Activated naive CD8-positive, alpha-beta T cell (primary cell): ENCODE data around the gene USP9Y.

ENCODE experiments used
- H3K27ac Mint-ChIP-seq: one replicate; pipeline ENCODE4 v1.8.0; 2021; ENCODE audit warnings: mixed read lengths
- H3K27me3 Mint-ChIP-seq: one replicate; pipeline ENCODE4 v1.8.0; 2021; ENCODE audit warnings: mixed read lengths
- H3K36me3 Mint-ChIP-seq: one replicate; pipeline ENCODE4 v1.8.0; 2021; ENCODE audit warnings: mixed read lengths
- H3K4me1 Mint-ChIP-seq: one replicate; pipeline ENCODE4 v1.8.0; 2021; ENCODE audit warnings: low read depth, mixed read lengths
- H3K4me3 Mint-ChIP-seq: one replicate; pipeline ENCODE4 v1.8.0; 2021; ENCODE audit warnings: mild to moderate bottlenecking, mixed read lengths
- H3K9me3 Mint-ChIP-seq: one replicate; pipeline ENCODE4 v1.8.0; 2021; ENCODE audit warnings: low read depth, mixed read lengths

The USP9Y gene

DNA sequence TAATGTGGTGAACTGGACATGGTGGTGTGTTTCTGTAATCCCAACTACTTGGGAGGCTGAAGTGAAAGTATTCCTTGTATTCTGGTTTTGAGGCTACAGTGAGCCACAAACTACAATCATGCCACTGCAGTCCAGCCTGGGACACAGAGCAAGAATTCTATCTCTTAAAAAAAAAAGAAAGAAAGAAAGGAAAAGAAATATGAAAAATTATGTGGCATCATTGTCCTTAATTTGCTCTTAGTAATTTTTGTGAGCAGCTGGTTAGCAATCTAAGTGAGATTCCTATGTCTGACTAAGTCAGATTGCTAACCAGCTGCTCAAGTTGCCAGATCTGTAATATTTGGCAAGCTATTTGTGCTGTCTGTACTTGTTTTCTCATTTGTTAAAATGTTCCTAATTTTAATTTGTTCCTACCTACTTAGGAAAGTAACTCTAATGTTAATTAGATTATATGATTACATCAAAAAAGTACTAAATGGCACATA lies 154.8 kb downstream of the USP9Y start:
- no peaks in the 10 kb centered on the region for H3K27me3 Mint-ChIP-seq
- H3K4me3 Mint-ChIP-seq = no peak overlapping the region
- H3K36me3 Mint-ChIP-seq = peaks cover 6% of the 10 kb centered on the region
- H3K9me3 Mint-ChIP-seq = no peaks in the 10 kb centered on the region
- no peak overlapping the region for H3K27ac Mint-ChIP-seq
- no peaks in the 10 kb centered on the region for H3K4me1 Mint-ChIP-seq

DNA sequence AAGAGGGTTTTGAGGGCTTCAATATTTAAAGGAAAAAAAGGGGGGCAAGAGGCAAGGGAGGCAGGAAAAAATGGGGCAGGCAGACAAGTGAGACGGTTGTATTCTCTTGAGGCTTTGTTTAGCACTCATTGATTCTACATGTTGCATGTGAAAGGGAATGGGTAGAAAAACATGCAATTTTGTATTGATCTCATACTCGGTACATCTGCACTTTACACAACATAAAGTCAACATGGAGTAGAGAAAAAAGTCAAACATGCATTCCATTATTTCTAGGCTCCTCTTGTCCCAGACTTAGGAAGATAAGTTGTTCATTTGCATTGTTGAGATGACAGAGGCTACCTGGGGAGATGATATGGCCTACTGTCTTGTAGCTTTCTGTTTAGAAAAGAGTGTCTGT lies 166.9 kb downstream of the USP9Y start:
- Mint-ChIP-seq H3K4me3 (no peak overlapping the region), H3K9me3 (no peaks in the 10 kb centered on the region), H3K27ac (no peak overlapping the region), H3K36me3 (no peaks in the 10 kb centered on the region), H3K27me3 (no peaks in the 10 kb centered on the region), H3K4me1 (no peaks in the 10 kb centered on the region)

DNA sequence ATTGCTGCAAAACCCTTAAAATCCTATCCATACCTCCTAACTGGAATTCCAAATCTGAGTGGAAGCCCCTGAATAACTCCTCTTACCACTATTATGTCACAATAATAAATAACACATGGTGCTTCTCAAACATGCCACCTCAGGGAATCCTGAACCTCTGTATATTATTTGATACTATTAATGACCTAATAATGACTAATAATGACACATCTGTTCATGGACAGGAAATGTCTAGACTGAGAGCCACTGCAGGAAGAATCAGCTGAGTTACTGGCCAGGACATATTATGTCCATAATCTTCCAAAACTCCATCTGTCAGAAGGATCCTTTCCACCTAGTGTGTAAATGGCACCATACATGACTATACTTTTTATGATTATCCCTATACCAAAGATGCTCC lies 195.9 kb downstream of the USP9Y start:
- H3K4me1 Mint-ChIP-seq = no peaks in the 10 kb centered on the region
- H3K4me3 Mint-ChIP-seq = no peak overlapping the region
- peaks cover under 1% of the 10 kb centered on the region for H3K36me3 Mint-ChIP-seq
- H3K27me3 Mint-ChIP-seq = peaks cover 1% of the 10 kb centered on the region
- H3K27ac Mint-ChIP-seq = no peak overlapping the region
- no peaks in the 10 kb centered on the region for H3K9me3 Mint-ChIP-seq

DNA sequence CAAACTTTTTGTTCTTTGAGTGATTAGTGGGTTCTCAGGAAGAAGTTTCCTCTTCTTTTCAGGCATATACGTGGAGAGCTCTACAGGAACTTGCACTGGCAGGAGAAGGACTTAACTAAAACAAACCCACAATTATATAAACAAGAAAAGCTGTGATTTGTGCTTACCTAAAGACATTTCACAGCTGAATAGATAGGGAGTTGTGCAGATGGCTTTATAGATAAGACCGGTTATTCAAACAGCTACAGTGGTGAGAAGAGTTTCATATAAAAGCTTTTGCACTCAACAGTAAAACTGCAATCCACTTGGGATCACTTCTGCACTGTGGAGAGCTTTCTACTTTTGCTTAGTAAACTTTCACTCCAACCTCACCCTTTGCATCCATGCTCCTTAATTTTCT lies 197.6 kb downstream of the USP9Y start:
- H3K36me3 Mint-ChIP-seq = no peaks in the 10 kb centered on the region
- H3K9me3 Mint-ChIP-seq = no peaks in the 10 kb centered on the region
- H3K4me3 Mint-ChIP-seq = no peak overlapping the region
- H3K27ac Mint-ChIP-seq = no peak overlapping the region
- H3K4me1 Mint-ChIP-seq = no peaks in the 10 kb centered on the region
- peaks cover 1% of the 10 kb centered on the region for H3K27me3 Mint-ChIP-seq

DNA sequence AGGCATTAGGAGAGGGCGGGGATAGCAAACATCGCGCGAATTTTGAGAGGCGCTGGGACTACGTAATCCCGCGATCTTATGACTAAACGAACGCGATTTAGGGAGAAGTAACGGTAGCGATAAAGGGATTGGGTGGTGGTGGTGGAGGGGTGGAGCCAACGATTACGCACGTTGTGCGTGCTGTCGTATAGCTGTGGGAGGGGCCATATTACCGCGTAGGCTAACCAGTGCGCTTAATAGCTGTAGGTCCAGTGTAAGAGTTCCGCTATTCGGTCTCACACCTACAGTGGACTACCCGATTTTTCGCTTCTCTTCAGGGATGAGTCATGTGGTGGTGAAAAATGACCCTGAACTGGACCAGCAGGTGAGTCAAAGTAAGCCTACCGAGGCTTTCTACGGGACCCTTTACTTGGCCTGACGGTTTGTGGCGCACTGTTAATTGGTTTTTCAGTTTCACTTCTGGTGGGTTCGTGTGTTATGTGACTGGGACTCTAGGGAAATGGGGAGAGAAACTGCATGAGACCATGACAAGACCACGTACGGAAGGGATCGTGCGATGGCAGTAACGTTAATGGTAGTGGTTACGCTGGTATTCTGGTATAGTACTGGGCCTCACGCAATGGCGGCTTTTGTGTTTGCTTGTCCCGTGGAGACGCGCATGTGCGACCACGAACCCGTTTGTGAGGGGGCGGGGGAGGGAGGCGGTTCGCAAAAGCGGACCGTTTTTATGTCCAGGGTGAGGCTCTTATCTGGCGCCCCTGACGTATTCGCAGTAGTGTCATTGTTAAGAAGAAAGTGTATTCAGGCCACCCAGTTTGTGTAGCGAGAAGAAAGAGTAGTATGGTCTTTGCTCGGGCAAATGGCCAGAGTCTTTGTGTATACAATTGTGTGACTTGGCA lies 203.8 kb downstream of the USP9Y start, which contains the start of gene DDX3Y:
DDX3Y (plus strand) TSS at position 251 of the 899 bp plus-strand sequence; CDS start at position 320, 69 bp downstream.
- Mint-ChIP-seq H3K27me3 (peaks cover under 1% of the 10 kb centered on the region), H3K27ac (peak within 1 kb of the TSS; percentile 99), H3K9me3 (no peaks in the 10 kb centered on the region), H3K36me3 (peaks cover 2% of the 10 kb centered on the region), H3K4me1 (peaks cover 21% of the 10 kb centered on the region), H3K4me3 (peak within 1 kb of the TSS; percentile 99)

DNA sequence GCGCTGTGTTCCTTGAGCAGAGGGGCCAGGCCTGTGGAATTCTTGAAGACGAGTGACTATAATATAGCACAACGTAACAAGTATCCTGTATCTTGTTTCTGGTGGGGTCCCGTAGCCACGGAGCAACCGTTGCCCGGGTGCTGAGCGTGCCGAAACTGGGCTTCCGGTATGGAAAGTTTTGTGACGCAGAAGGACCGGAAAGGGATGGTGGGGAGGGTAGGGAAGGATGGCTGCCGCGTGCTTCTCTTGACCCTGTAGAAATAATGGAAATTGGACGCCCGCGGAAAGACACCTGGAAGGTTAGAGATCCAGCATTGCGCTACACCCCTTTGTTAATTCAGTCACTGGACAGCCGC lies 204.5 kb downstream of the USP9Y start:
- H3K4me1 Mint-ChIP-seq = peaks cover 26% of the 10 kb centered on the region
- H3K36me3 Mint-ChIP-seq = peaks cover 5% of the 10 kb centered on the region
- H3K27ac Mint-ChIP-seq = peak overlapping the region; percentile 99
- peak overlapping the region; percentile 99 for H3K4me3 Mint-ChIP-seq
- H3K9me3 Mint-ChIP-seq = no peaks in the 10 kb centered on the region
- H3K27me3 Mint-ChIP-seq = no peaks in the 10 kb centered on the region

DNA sequence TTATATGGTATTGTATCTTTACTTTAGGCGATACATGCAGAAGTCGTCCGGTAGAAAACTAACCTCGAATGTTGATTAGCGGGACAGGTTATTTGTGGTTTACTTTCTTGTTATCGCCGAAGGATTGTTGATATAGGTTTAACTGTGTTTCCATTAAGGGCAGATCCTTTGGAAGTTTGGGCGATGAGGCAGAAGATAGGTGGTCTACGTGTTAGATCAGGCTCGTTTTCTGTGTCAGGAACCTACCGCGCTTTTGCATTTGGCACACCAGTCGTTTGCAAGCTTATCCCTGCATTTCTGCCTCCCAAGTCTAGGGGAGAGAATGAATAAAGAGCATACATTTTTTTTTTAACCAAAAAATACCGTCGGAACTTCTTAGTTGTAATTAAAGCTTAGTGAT lies 204.9 kb downstream of the USP9Y start:
- peak overlapping the region; percentile 99 for H3K4me3 Mint-ChIP-seq
- H3K36me3 Mint-ChIP-seq = peaks cover 5% of the 10 kb centered on the region
- H3K27ac Mint-ChIP-seq = peak overlapping the region; percentile 99
- no peaks in the 10 kb centered on the region for H3K27me3 Mint-ChIP-seq
- peaks cover 26% of the 10 kb centered on the region for H3K4me1 Mint-ChIP-seq
- H3K9me3 Mint-ChIP-seq = no peaks in the 10 kb centered on the region
